CD4-positive, alpha-beta T cell treated with Interleukin-21 for 1 hour (primary cell): ENCODE measurements around the gene SSTR4.

Experiments used
- DNase-seq: peaks from one replicate; pipeline ENCODE4 v3.0.0-alpha.2; 2020

Gene SSTR4

DNA sequence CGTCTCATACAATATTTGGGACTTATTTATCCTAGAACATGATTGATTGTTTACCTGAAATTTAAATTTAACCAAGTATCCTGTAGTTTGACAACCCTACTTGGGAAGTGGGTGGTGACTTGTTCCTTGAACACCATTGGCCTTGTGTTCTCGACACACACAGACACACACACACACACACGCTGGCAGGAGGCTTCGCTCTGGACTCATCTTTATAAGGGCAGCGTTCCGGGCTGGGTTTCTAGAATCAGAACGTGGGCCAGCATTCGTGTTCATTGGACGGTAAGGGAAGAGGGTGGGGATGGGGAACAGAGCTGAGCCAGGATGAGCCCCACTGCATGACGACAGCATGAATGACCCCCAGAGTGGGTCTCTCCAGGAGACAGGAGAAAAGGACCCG, 16.2 kb upstream of the SSTR4 start:
- DNase-seq, result no peak

DNA sequence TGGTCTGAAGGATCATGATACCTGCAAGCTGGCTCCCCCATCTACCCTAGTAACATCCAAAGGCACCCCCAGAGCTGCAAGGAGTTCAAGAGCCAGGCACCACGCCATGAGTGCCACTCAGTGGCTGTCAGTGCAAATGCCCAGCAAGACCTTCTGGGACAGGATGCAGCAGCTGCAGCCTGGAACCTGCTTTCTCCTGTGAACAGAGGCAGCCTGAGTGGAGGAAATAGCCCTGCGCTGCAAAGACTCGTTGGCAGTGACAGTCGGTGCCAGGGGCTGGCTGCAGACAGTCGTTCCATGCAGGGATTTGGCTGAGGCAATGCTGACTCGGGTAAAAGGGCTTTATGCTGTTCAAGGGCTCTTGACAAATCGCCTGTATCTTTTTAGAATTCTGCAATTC, 15.7 kb upstream of the SSTR4 start:
- DNase-seq, result no peak

DNA sequence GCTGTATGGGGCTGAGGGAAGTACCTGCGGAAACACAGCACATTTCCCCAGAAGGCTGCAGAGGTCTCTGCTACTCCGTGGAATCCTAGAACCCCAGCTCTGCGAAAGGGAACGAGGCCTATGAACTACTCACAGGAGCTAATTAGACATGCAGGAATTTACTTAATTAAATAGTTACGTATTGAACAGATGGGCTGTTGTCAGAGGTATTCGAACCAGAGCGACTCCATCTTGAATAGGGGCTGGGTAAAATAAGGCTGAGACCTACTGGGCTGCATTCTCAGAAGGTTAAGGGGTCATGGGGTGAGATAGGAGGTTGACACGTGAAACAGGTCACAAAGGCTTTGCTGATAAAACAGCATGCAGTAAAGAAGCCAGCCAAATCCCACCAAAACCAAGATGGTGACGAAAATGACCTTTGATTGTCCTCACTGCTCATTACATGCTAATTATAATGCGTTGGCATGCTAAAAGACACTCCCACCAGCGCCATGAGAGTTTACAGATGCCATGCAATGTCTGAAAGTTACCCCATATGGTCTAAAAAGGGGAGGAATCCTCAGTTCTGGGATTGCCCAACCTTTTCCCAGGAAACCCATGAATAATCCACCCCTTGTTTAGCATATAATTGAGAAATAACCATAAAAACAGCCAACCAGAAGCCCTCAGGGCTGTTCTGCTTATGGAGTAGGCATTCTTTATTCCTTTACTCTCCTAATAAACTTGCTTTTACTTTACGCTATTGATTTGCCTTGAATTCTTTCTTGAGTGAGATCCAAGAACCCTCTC, 14.7 kb upstream of the SSTR4 start:
- DNase-seq, result no peak

DNA sequence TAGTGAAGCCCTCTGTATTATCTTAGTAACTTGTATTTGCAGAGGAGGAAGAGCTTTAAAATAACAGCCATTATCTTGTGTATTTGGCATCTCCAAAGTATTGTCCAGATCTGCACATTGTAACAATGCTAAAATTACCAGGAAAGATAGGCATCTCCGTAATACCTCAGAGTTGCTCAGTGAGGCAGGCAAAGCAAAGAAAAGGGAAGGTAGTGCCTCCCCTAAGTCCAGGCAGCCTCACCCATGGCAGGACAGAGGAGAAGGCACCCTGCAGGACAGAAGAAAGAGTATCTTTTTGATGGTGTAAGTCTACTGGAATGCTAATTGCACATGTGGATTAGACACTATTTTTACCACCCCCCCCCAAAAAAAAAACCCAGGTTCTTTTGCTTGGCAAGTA, 13.6 kb upstream of the SSTR4 start:
- DNase-seq, result no peak

DNA sequence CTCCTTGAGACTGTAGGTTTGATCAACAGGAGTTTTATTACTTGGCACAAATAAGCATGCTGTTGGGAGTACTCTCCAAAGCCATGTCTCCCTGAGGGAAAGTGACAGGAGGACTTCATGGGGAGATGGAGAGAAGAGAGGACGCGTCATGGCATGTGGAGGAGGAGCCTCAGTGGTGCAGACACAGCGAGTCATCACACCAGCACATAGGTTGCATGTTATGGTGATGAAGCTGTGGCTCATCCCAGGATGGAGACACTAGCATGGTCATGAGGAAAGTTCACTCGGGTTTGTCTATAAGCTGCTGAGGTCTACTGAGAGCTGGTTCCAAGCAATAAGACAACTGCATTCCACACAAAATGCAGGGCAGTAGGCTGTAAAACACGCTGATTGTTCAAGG, 13.2 kb upstream of the SSTR4 start:
- DNase-seq, result no peak

DNA sequence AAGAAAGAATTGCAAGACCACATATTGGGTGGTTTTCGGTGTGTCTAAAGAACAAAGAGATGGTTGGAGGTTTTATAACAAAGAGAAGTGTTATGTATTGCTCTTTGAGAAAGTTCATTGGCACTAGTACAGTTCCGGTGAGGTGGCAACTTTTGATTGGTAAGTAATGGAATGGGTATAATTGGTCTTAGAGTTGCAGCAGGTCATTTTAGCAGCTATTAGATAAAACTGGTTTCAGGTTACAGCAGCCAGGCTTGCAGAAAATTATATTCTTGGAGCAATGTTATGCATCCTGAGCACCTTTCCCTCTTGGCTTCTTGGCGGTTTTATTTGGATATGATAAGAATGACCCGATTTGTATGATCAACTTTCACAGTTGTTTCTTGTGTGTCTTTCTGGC, 12.3 kb upstream of the SSTR4 start:
- DNase-seq, result no peak

DNA sequence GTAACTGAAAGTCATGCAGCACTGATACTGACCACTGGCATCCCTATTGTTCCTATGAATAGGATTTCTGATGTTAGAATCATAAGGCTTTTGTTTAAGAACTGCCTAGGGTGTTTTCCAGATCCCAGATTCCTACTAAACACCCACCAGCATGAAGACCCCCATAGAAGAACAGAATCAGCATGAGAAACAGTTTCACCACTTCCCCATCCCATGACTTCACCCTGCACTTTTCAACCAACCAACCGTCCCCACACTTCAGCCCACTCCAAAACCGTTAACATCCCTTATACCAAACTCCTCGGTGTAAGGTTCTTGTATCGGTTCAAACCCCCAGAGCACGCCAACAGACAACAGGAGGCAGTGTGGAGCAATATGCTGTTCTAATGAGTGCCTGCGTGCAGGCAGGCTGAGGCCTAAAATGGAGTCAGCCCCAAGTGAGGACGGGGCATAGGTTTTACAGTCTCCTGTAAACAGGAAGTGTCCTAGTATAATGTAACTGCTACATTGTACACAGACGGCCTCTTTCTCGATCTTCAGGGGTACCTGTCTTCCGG, 11.4 kb upstream of the SSTR4 start:
- no peak for DNase-seq

DNA sequence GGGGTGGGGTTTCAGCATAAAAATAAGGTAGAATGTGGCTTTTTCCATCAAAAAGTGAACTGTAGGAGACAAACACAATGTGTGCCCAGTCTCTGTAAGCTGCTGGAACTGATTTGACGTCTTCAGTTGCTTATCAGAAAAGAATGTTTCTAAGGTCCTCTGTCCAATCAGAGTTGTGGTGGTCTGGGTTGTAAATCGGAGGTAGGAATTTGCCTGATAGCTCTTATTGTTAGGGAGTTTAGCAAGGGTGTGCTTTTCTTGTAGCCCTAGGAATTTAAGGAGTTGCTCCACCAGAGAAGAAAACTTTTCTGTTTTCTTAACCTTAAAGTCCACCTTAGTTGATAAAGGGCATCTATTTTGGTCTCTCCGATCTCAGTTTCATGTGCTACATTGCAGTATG, 10.4 kb upstream of the SSTR4 start:
- no peak for DNase-seq

DNA sequence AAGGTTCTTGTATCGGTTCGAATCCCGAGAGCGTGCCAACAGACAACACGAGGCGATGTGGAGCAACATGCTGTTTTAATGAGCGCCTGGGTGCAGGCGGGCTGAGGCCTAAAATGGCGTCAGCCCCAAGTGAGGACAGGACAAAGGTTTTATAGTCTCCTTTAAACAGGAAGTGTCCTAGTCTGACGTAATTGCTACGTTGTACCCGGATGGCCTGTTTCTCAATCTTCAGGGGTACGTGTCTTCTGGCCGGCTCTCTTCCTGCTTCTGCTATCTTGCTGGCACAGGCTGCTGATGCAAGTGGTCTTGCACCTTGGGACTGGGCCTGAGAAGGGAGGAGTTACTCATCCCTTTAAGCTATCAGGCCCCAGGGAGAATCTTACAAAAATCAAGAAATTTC, 9.6 kb upstream of the SSTR4 start:
- DNase-seq, result peak; percentile 31

DNA sequence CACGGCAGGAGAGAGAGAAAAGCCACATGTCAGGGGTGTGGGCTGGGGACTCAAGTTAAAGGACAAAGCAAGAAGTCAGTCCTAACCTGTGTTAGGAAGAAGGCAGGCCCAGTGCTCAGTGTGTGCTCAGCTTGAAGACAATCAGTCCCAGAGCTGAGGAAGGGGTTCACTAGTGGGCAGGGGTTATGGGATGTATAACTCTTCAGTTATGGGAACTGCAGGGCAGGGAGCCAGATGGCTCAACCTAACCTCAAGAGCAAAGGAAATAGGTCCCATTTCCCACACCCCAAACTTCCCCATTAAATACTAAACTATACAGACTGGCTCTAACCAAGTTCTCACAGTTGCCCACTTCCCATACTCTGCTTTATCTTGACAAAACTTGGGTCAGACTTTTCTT, 7.4 kb upstream of the SSTR4 start:
- DNase-seq, result no peak

DNA sequence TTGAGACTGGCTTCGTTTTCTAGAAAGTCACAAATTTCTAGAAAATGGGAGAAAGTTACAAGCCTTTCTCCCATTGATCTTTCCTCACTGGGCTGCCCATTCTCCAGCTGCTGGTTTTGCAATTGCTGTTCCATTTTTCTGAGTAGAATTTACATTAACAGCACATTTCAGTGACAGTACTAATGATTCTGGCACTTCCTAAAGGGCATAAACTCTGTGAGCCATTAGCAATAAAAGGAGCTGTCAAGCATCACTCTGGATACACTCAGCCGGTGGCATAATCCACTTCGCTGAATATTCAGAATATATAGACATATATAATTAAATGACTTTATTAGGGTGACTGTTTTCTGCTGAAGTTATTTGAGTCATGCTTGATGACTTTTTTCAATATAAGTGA, 6.7 kb upstream of the SSTR4 start:
- no peak for DNase-seq

DNA sequence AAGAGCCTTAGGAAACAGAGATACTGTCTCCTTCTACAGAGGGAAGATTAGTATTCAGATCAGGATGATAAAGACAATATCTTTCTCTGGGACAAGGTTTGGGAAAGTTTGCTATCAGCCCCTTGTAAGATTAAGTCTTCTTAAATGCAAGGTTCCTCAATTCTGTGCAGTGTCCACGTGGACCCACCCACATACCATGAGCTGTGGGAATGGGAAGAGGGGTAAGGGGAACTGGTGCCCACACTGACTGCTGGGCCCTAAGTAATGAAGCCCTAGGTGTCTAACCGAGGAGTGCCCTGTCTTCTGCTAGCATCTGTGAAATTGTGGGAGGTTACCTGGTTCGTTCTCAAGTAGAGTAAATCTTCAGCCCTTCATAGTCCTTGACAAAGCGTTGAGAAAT, 5.8 kb upstream of the SSTR4 start:
- no peak for DNase-seq

DNA sequence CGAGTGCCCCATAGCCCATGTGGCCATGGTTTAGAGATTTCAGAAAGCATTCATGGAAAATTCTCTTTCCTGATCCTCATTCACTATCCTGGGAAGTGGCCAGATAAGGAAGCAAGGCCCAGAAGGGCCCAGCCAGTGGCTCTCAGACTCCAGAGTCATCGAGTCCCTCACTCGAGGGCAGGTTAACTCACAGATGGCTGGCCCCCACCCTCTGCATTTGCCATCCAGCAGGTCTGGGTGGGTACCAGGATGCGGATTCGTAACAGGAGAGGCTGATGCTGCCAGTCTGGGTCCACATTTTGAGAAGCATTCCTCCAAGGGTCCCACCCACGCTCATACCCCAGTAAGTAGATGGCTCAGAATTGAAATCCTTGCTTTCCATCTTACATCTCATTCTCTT, 3.8 kb upstream of the SSTR4 start:
- DNase-seq, result no peak

DNA sequence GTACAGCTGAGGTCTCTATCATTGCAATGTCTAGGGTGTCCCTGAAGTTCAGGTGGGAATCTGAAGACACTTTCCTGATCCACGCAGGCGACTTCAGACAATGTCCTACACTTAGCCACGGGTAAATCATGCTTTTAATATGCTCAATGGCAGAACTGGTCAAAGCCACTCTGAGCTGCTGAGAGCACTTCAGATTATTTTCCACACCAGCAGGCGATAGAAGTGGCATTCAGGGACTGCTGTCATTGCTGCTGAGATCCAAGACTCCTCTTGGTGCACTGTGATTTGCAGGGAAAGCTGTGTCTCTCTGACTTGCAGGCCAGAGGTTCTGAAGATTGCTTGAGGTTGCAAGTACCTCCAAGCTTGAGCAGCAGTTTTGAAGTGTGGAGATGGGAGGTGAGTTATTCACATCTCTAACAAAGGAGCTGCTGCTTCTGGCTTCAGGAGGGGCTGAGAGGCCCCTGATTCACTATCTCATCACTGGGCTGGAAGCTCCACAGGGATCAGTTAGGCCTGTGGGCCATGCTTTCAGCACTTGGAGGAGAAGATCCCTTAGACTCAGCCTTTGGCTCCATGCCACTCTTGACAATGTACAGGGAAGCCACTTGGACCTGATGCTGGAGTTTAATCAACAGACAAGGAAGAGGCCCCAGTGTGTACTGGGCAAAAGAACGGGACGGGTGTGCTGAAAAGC, 2.9 kb upstream of the SSTR4 start:
- DNase-seq, result no peak

DNA sequence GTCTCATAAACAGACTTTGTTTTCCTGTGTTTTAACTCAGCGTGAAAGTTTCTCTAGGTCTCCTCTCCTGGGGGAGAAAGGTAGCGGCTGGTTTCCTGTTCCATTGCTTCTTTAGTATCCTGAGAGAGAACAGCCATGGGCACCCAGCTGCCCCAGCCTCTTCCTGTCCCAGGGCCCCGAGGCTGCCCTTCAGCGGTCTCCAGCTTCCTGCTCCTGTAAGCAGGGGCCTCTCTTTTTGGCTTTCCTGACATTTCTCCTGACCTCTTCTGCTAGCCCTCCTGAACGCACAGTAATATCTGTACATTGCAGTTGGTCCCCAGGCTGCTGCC, 2.4 kb upstream of the SSTR4 start:
- DNase-seq, result no peak

DNA sequence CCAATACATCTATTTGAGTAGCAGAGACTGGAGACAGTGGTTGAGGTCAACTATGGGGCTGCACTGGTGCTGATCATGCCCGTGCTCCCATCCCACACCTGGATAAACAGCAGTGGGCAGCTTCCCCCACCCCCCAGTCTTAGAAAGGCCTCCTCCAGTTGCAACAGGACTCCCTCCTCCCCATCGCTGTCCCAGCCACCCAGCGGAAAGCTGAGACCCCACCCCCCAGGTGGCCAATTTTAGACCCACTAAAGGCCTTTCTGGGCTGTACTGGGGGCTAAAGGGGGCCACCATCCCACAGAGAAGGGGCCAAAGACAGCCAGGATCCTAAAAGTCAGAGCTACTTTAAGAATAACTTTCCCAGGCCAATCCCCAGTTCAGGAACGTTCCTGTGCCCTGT, 1.2 kb upstream of the SSTR4 start:
- no peak for DNase-seq

DNA sequence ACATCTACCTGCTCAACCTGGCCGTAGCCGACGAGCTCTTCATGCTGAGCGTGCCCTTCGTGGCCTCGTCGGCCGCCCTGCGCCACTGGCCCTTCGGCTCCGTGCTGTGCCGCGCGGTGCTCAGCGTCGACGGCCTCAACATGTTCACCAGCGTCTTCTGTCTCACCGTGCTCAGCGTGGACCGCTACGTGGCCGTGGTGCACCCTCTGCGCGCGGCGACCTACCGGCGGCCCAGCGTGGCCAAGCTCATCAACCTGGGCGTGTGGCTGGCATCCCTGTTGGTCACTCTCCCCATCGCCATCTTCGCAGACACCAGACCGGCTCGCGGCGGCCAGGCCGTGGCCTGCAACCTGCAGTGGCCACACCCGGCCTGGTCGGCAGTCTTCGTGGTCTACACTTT, 619 bp downstream of the SSTR4 start:
- DNase-seq, result no peak

DNA sequence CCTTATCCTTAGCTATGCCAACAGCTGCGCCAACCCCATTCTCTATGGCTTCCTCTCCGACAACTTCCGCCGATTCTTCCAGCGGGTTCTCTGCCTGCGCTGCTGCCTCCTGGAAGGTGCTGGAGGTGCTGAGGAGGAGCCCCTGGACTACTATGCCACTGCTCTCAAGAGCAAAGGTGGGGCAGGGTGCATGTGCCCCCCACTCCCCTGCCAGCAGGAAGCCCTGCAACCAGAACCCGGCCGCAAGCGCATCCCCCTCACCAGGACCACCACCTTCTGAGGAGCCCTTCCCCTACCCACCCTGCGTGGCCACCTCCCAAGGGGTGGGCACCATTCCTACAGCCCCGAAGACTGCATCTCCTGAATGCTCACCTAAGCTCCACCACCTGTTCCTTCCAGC, 1.3 kb downstream of the SSTR4 start:
- no peak for DNase-seq

DNA sequence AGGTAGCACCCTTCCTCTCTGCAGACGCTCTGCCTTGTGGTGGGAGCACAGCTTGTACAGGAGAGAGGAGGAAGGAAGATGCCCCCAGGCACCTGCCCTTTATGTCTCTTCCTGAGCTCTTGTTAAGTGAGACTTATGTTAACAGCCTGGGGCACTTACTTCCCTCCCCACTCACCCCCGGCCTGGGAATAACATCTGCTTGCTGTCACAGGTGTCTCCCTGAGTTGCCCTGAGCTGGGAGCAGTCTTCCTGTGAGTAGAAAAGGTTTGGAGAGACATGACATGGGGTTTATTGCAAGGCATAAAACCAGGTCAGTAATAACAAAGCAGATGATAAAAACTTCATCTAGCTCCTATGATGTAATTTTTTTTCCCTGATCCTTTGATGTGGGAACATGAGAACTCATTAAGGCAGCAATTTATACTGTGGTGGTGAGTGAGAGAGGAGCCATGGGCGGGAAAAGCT, 1.9 kb downstream of the SSTR4 start:
- DNase-seq, result no peak

DNA sequence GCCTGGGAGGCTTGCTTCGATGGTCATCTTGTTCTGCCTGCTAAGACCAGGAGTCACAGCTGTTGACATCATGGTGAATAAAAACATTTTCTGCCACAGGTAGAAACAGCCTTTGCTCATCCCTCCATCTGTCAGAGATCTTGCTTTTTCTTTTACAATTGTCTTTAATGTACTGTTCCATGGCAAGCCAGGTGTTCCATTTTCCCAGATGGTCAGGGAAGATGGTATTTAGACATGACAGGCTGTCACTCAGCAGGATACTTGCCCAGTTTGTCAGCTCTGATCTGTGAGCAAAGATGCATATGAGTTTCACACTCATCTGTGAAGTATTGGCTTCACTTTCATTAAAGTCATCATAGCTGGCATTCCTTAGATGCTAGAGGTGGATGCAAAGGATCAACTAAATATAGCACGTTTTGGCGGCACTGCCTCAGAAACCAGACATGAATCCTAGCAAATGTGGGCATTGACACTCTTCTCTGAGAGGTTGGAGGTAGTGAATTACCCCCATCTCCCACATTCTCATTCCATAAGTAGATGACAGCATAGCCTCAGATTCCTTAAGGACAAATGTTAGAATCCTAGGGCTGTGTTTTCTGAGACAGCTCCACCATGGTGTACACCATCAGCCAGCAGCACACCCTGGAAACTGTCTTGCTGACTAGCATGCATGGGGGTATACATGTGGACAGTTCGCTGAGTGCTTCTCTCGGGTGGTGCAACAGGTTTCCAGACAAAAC, 4.2 kb downstream of the SSTR4 start:
- no peak for DNase-seq

DNA sequence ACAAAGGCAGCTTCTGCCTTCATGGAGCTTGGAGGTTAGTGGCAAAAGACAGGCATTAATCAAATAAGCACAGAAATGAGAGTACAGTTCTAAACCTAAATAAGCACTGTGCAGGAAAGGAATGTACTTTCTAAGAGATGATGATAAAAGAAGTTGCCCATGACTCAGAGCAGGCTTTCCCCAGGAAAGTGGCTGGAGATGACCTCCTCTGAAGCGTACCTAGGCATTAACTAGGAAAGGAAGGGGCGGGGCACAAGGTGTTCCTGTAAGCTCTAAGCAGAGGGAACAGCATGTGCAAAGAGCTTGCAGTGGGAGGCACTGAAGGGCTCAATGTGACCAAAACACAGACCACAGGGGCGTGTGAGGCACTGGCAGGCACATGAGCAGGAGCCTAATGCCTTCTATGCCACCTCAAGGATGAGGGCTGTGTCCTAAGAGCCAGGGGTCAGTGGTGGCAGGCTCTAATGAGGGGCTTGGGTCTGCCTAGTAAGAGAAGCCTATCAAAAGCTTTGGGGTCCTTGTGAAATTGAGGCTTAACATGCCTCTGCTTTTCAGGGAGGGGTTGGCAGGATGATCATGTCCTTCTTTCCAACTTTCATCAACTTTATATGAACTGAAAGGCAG, 4.9 kb downstream of the SSTR4 start:
- DNase-seq, result no peak

DNA sequence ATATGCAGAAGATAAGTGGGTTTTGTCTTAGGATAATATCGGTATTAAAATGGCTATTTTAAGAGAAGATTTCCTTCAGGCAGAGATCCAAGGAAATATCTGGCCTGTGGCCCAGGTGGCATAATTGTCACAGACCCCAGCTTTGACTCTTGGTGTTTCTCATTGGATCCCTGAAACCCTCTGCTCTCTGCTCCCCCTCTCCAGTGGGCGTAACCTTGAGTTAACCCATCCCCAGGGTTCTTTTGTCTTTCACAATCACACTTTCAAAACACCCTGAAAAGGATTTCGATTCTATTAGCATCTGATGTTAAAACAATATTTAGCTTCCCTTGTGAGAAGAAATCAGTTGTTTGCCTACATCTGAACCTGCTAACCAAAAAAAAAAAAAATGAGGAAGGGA, 7.2 kb downstream of the SSTR4 start:
- no peak for DNase-seq

DNA sequence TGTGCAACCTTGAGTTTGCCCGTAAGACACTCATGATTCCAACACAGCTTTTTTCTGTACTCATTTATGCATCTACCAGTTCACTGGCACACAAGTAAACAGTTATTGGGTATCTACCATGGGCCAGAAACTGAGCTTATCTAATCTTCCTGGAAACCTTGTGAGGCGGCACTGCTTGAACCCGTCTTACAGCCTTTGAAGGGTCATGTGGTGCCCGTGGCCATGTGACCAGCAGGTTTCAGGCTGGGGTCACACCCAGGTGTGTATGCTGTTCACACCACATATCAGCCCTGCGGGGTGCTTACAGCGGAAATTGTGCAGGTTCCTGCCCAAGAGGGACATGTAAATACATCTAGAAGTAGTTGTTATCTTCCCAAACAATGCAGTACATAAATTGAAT, 8.3 kb downstream of the SSTR4 start:
- DNase-seq, result no peak
